SK-N-SH (cell line): ENCODE data around the gene ARHGAP4. TPM values are rescaled to one million over a fixed set of nuclear protein-coding genes. Genes with fewer than 3 reads are reported as not detected.
A peak's percentile ranks its signal among the peaks of the same experiment; 100 is the strongest.

Experiments
- CTCF ChIA-PET: fragments of 300-600, 350-600 bp; formaldehyde crosslinking; extraction: SDS; loops from one replicate; lab custom pipeline; 2021; lab: Yijun Ruan, JAX
- POLR2A ChIA-PET: fragments of 350-600 bp; sonication (Branson Sonifier 250); formaldehyde crosslinking; extraction: SDS; loops from one replicate; lab custom pipeline; 2020; ENCODE audit warnings: antibody characterized with exemption, inconsistent platforms; lab: Yijun Ruan, JAX
- DNase-seq: peaks from one replicate; pipeline ENCODE4 v3.0.0; 2012
- H2AFZ ChIP-seq: fragments of 200-600 bp; sonication (generic); 2 replicates; pipeline ENCODE4 v1.8.1; 2016; ENCODE audit warnings: antibody characterized with exemption, mild to moderate bottlenecking, low read depth
- H3F3A ChIP-seq: fragments of 200-600 bp; sonication (generic); replicated peaks from 2 replicates; pipeline ENCODE3; 2016; ENCODE audit warnings: antibody characterized with exemption, mild to moderate bottlenecking; ENCODE audit not compliant: insufficient read depth
- H3K27ac ChIP-seq, 2 experiments: fragments of 200-500 bp in 1 of 2; fragments of 200-600 bp in 1 of 2; sonication (Bioruptor generic) in 1 of 2; sonication (generic), shearing (Covaris generic) in 1 of 2; 2 replicates each; pipeline versions ENCODE4 v1.5.1 to v1.6.1; 2014 to 2016; ENCODE audit warnings: low read depth in 2 of 2, inconsistent platforms in 1 of 2, low read length in 1 of 2, mild to moderate bottlenecking in 1 of 2, mixed read lengths in 1 of 2
- H3K27me3 ChIP-seq: fragments of 200-600 bp; sonication (generic), shearing (Covaris generic); 2 replicates; pipeline ENCODE4 v1.6.1; 2016; ENCODE audit warnings: mixed run types; ENCODE audit not compliant: insufficient read depth
- H3K36me3 ChIP-seq, 2 experiments: fragments of 200-500 bp in 1 of 2; fragments of 200-600 bp in 1 of 2; sonication (Bioruptor generic) in 1 of 2; sonication (generic) in 1 of 2; replicated peaks in 1 of 2; 2 replicates each; pipeline versions ENCODE3 to v1.5.1; 2014 to 2016; ENCODE audit warnings: low read length in 1 of 2, mild to moderate bottlenecking in 1 of 2; ENCODE audit not compliant: insufficient read depth in 2 of 2, control insufficient read depth in 1 of 2
- H3K4me1 ChIP-seq, 2 experiments: fragments of 200-500 bp in 1 of 2; fragments of 200-600 bp in 1 of 2; sonication (Bioruptor generic) in 1 of 2; sonication (generic), shearing (Covaris generic) in 1 of 2; 2 replicates each; pipeline versions ENCODE4 v1.5.1 to v1.6.1; 2014 to 2016; ENCODE audit warnings: low read depth in 1 of 2, low read length in 1 of 2, mixed run types in 1 of 2; ENCODE audit not compliant: insufficient read depth in 2 of 2, control insufficient read depth in 1 of 2
- H3K4me2 ChIP-seq: fragments of 200-600 bp; sonication (generic), shearing (Covaris generic); 2 replicates; pipeline ENCODE4 v1.6.1; 2017; ENCODE audit warnings: mixed run types
- H3K4me3 ChIP-seq, 2 experiments: fragments of 200-500 bp in 1 of 2; fragments of 200-600 bp in 1 of 2; sonication (Bioruptor generic) in 1 of 2; sonication (generic), shearing (Covaris generic) in 1 of 2; 2 replicates each; pipeline versions ENCODE4 v1.5.1 to v1.8.1; 2014 to 2016; ENCODE audit warnings: low read depth in 2 of 2, inconsistent platforms in 1 of 2, low read length in 1 of 2, mild to moderate bottlenecking in 1 of 2, mixed read lengths in 1 of 2, moderate library complexity in 1 of 2
- H3K79me2 ChIP-seq: fragments of 200-600 bp; sonication (generic); 2 replicates; pipeline ENCODE4 v1.8.1; 2017; ENCODE audit warnings: mild to moderate bottlenecking; ENCODE audit not compliant: insufficient read depth
- H3K9ac ChIP-seq: fragments of 200-600 bp; sonication (generic); 2 replicates; pipeline ENCODE4 v1.6.1; 2017; ENCODE audit warnings: mixed run types
- H3K9me2 ChIP-seq: fragments of 200-600 bp; sonication (generic); 2 replicates; pipeline ENCODE4 v1.6.1; 2017; ENCODE audit warnings: mixed run types
- H3K9me3 ChIP-seq: fragments of 200-600 bp; sonication (generic); 2 replicates; pipeline ENCODE4 v1.6.1; 2017; ENCODE audit warnings: mixed run types, mild to moderate bottlenecking, moderate library complexity
- H4K20me1 ChIP-seq: fragments of 200-600 bp; sonication (generic); 2 replicates; pipeline ENCODE4 v1.6.1; 2017; ENCODE audit warnings: mild to moderate bottlenecking, mixed run types; ENCODE audit not compliant: insufficient read depth
- ELF1 ChIP-seq: IDR thresholded peaks from 2 replicates; pipeline ENCODE4 v1.4.0; 2012
- EZH2phosphoT487 ChIP-seq: fragments of 200-600 bp; sonication (generic); IDR thresholded peaks from 2 replicates; pipeline ENCODE4 v1.6.1; 2017; ENCODE audit warnings: low read depth, mixed run types, mild to moderate bottlenecking, antibody characterized with exemption, moderate library complexity, borderline replicate concordance
- FOSL2 ChIP-seq: IDR thresholded peaks from 2 replicates; pipeline ENCODE4 v1.4.0; 2012; ENCODE audit warnings: low read depth, mild to moderate bottlenecking, moderate library complexity, borderline replicate concordance
- FOXJ3 ChIP-seq: sonication (generic); formaldehyde crosslinking; IDR thresholded peaks from 2 replicates; pipeline ENCODE4 v1.5.1; 2020; ENCODE audit warnings: mild to moderate bottlenecking, missing genetic modification reagents
- FOXM1 ChIP-seq: IDR thresholded peaks from 2 replicates; pipeline ENCODE4 v1.4.0; 2012; ENCODE audit warnings: low read depth, mild to moderate bottlenecking
- GABPA ChIP-seq: IDR thresholded peaks from 2 replicates; pipeline ENCODE4 v1.4.0; 2012; ENCODE audit warnings: low read depth, mild to moderate bottlenecking
- GATA2 ChIP-seq: sonication (generic); formaldehyde crosslinking; IDR thresholded peaks from 2 replicates; pipeline ENCODE4 v1.5.0; 2020; ENCODE audit warnings: mild to moderate bottlenecking, missing genetic modification reagents
- MXI1 ChIP-seq: IDR thresholded peaks from 2 replicates; pipeline ENCODE4 v1.6.1; 2012; ENCODE audit warnings: mild to moderate bottlenecking, low read depth, low read length, improper control_type of control experiment
- NFIC ChIP-seq: IDR thresholded peaks from 2 replicates; pipeline ENCODE4 v1.4.0; 2012; ENCODE audit warnings: borderline replicate concordance
- NRF1 ChIP-seq: IDR thresholded peaks from 2 replicates; pipeline ENCODE4 v1.6.1; 2012; ENCODE audit warnings: low read depth, mild to moderate bottlenecking, low read length
- PBX3 ChIP-seq: IDR thresholded peaks from 2 replicates; pipeline ENCODE4; 2012
- POLR2AphosphoS5 ChIP-seq: IDR thresholded peaks from 2 replicates; pipeline ENCODE4 v1.6.1; 2012; ENCODE audit warnings: low read depth, low read length
- RAD21 ChIP-seq: IDR thresholded peaks from 2 replicates; pipeline ENCODE4 v1.6.1; 2012; ENCODE audit warnings: mild to moderate bottlenecking, low read length
- RCOR1 ChIP-seq: fragments of 150-350 bp; IDR thresholded peaks from 2 replicates; pipeline ENCODE4 v1.6.1; 2017; ENCODE audit warnings: antibody characterized with exemption, low read length
- REST ChIP-seq: IDR thresholded peaks from 2 replicates; pipeline ENCODE4 v1.6.1; 2012; ENCODE audit warnings: mild to moderate bottlenecking, low read depth, low read length, moderate library complexity
- RFX5 ChIP-seq: IDR thresholded peaks from 2 replicates; pipeline ENCODE4 v1.6.1; 2012; ENCODE audit warnings: mild to moderate bottlenecking, improper control_type of control experiment, low read length
- SIN3A ChIP-seq: IDR thresholded peaks from 2 replicates; pipeline ENCODE4 v1.6.1; 2012; ENCODE audit warnings: low read depth, mild to moderate bottlenecking, low read length, moderate library complexity, borderline replicate concordance
- SMC3 ChIP-seq: IDR thresholded peaks from 2 replicates; pipeline ENCODE4 v1.6.1; 2012; ENCODE audit warnings: low read depth, low read length, improper control_type of control experiment
- TAF1 ChIP-seq: IDR thresholded peaks from 2 replicates; pipeline ENCODE4 v1.6.1; 2012; ENCODE audit warnings: low read depth, mild to moderate bottlenecking, low read length, moderate library complexity, borderline replicate concordance
- TCF12 ChIP-seq: IDR thresholded peaks from 2 replicates; pipeline ENCODE4 v1.4.0; 2012
- WGBS: methylation state at CpG from one replicate; pipeline ENCODE4 v1.1.6; 2017; ENCODE audit warnings: low lambda C conversion rate; 5-methylcytosine and 5-hydroxymethylcytosine counted together
- polyA plus RNA-seq, 3 experiments: library from polyadenylated mRNA; depleted of rRNA; stranded (reverse); fragments of >200 nt; gene quantifications; 2 replicates each; pipeline ENCODE4 v1.2.3, GENCODE V29; 2012
- TF ChIP-seq, protein P1 (sequence below): IDR thresholded peaks from 2 replicates; pipeline ENCODE4 v1.4.0; 2012; ENCODE audit warnings: low read depth, borderline replicate concordance
- TF ChIP-seq, protein P2 (sequence below): fragments of 150-350 bp; IDR thresholded peaks from 2 replicates; pipeline ENCODE4 v1.6.1; 2016; ENCODE audit warnings: mild to moderate bottlenecking, low read depth, low read length
- TF ChIP-seq, protein P3 (sequence below): fragments of 150-350 bp; IDR thresholded peaks from 2 replicates; pipeline ENCODE4 v1.6.1; 2017; ENCODE audit warnings: antibody characterized with exemption, low read length, low read depth, borderline replicate concordance

Gene ARHGAP4
- polyA plus RNA-seq, 1 of the 3 experiments (the other 2 are of a cell fraction): 1.6 TPM

GRCh38 chrX:153922932-153923857, 2.9 kb downstream of the ARHGAP4 start:
- POLR2A ChIA-PET: interaction anchor here (0.8 to 3.0 kb wide), 7 partner anchors 12 to 129 kb away, joined by 3 to 14 read pairs (median 5); partner anchors contain the start of genes IDH3G, NAA10 and SSR4
- TF ChIP-seq FOSL2 (no peak), TAF1 (no peak), TCF12 (no peak), ELF1 (no peak), MXI1 (no peak), NRF1 (no peak), FOXJ3 (CRISPR knock-in tag) (no peak), SMC3 (peak; percentile 32; the same call in 1 of the 2 replicates), REST (no peak), GATA2 (CRISPR knock-in tag) (no peak), FOXM1 (no peak), EZH2phosphoT487 (no peak), NFIC (peak; percentile 80), POLR2AphosphoS5 (no peak), RCOR1 (no peak), RAD21 (peak; percentile 47), RFX5 (no peak), SIN3A (no peak), PBX3 (no peak), GABPA (no peak)
- TF ChIP-seq, protein P1, sequence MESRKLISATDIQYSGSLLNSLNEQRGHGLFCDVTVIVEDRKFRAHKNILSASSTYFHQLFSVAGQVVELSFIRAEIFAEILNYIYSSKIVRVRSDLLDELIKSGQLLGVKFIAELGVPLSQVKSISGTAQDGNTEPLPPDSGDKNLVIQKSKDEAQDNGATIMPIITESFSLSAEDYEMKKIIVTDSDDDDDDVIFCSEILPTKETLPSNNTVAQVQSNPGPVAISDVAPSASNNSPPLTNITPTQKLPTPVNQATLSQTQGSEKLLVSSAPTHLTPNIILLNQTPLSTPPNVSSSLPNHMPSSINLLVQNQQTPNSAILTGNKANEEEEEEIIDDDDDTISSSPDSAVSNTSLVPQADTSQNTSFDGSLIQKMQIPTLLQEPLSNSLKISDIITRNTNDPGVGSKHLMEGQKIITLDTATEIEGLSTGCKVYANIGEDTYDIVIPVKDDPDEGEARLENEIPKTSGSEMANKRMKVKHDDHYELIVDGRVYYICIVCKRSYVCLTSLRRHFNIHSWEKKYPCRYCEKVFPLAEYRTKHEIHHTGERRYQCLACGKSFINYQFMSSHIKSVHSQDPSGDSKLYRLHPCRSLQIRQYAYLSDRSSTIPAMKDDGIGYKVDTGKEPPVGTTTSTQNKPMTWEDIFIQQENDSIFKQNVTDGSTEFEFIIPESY: no peak
- TF ChIP-seq, protein P2, sequence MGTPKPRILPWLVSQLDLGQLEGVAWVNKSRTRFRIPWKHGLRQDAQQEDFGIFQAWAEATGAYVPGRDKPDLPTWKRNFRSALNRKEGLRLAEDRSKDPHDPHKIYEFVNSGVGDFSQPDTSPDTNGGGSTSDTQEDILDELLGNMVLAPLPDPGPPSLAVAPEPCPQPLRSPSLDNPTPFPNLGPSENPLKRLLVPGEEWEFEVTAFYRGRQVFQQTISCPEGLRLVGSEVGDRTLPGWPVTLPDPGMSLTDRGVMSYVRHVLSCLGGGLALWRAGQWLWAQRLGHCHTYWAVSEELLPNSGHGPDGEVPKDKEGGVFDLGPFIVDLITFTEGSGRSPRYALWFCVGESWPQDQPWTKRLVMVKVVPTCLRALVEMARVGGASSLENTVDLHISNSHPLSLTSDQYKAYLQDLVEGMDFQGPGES: no peak
- TF ChIP-seq, protein P3, sequence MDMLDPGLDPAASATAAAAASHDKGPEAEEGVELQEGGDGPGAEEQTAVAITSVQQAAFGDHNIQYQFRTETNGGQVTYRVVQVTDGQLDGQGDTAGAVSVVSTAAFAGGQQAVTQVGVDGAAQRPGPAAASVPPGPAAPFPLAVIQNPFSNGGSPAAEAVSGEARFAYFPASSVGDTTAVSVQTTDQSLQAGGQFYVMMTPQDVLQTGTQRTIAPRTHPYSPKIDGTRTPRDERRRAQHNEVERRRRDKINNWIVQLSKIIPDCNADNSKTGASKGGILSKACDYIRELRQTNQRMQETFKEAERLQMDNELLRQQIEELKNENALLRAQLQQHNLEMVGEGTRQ: no peak

More at GRCh38 chrX:153922932-153923857, 2.9 kb downstream of the ARHGAP4 start:
- no peaks in the 10 kb centered on the region for H3K79me2 ChIP-seq
- peak; percentile 90 for DNase-seq
- no peaks in the 10 kb centered on the region for H3K9me2 ChIP-seq
- H2AFZ ChIP-seq: no peak overlapping the region
- H3K9me3 ChIP-seq: no peaks in the 10 kb centered on the region
- H3K4me2 ChIP-seq: peak overlapping the region; percentile 55; the same call in 1 of the 2 replicates
- 32% methylated on average over 17 of the region's 25 CpGs for WGBS
- H3K36me3 ChIP-seq: no peaks in the 10 kb centered on the region
- H3K9ac ChIP-seq: no peak overlapping the region
- H3K27me3 ChIP-seq: peaks cover 34% of the 10 kb centered on the region
- H4K20me1 ChIP-seq: no peaks in the 10 kb centered on the region; the same call in 1 of the 2 replicates
- peaks cover 8% of the 10 kb centered on the region for H3F3A ChIP-seq
- peaks cover 0 to 67% of the 10 kb centered on the region in 2 experiments; a peak in 1 of 4 replicates for H3K4me1 ChIP-seq
- H3K27ac ChIP-seq: peak overlapping the region in 1 of 2 experiments; percentile 92; a peak in 2 of 4 replicates
- CTCF ChIA-PET: interaction anchor here (0.7 to 16.7 kb wide), 23 partner anchors 8 to 412 kb away, joined by 3 to 271 read pairs (median 4); partner anchors contain the start of genes NAA10, PLXNB3 and RENBP
- H3K4me3 ChIP-seq: no peak overlapping the region
